Heart left ventricle (tissue), 16 donors: ENCODE results near the gene SCAF1. TPM values are rescaled to one million over a fixed set of nuclear protein-coding genes. Genes with fewer than 3 reads are reported as not detected.
"Not testable (repeated sequence)": the region's sequence is repeated elsewhere in the genome, so short reads cannot be mapped to it uniquely, and the experiment has no call there.

ENCODE experiments used
- ATAC-seq, 4 donors: fragments of 200-7000 bp; cut with Tn5 transposase; one replicate each; pipeline ENCODE4 v1.9.1; 2020 to 2022; ENCODE audit warnings: moderate library complexity in 4 of 4, mild to moderate bottlenecking in 3 of 4, moderate number of reproducible peaks in 1 of 4
- DNase-seq, 5 donors: peaks; one replicate each; pipeline ENCODE4 v3.0.0-alpha.2; 2020
- H3K27ac ChIP-seq, 12 donors: fragments of 200-600 bp; sonication (generic) in 4 of 12; one replicate each; pipeline versions ENCODE4 v1.5.0 to v1.8.0; 2016 to 2022; ENCODE audit warnings: mild to moderate bottlenecking in 2 of 12
- H3K27me3 ChIP-seq, 9 donors: fragments of 200-600 bp; sonication (generic) in 2 of 9; one replicate each; pipeline versions ENCODE4 v1.5.1 to v1.8.0; 2016 to 2022; ENCODE audit warnings: mild to moderate bottlenecking in 3 of 9
- H3K36me3 ChIP-seq, 9 donors: fragments of 200-600 bp; sonication (generic) in 2 of 9; one replicate each; pipeline versions ENCODE4 v1.5.0 to v1.8.0; 2018 to 2022; ENCODE audit warnings: mild to moderate bottlenecking in 2 of 9
- H3K4me1 ChIP-seq, 12 donors: fragments of 200-600 bp; sonication (generic) in 4 of 12; one replicate each; pipeline versions ENCODE4 v1.5.0 to v1.8.0; 2016 to 2022; ENCODE audit warnings: mild to moderate bottlenecking in 3 of 12
- H3K4me3 ChIP-seq, 12 donors: fragments of 200-600 bp; sonication (generic) in 4 of 12; one replicate each; pipeline versions ENCODE4 v1.5.0 to v1.8.0; 2017 to 2022; ENCODE audit warnings: mild to moderate bottlenecking in 9 of 12, moderate library complexity in 4 of 12
- H3K9me3 ChIP-seq, 12 donors: fragments of 200-600 bp; sonication (generic) in 4 of 12; one replicate each; pipeline versions ENCODE4 v1.5.0 to v1.8.0; 2016 to 2022; ENCODE audit warnings: mild to moderate bottlenecking in 1 of 12
- CTCF ChIP-seq, 12 donors: fragments of 200-600 bp; sonication (generic) in 4 of 12; IDR thresholded peaks; one replicate each; pipeline versions ENCODE4 v1.5.0 to v1.8.0; 2018 to 2022; ENCODE audit warnings: antibody characterized with exemption in 12 of 12, mild to moderate bottlenecking in 5 of 12
- POLR2A ChIP-seq, 2 donors: fragments of 450-650 bp; IDR thresholded peaks; one replicate each; pipeline ENCODE4 v1.6.1; 2017; ENCODE audit warnings: antibody characterized with exemption in 2 of 2, mild to moderate bottlenecking in 2 of 2, moderate library complexity in 2 of 2
- WGBS, 4 donors: extraction: QIAGEN DNeasy Blood & Tissue Kit in 2 of 4; methylation state at CpG; one replicate each; pipeline versions ENCODE4 v1.1.5 to v1.1.7; 2013 to 2018; 5-methylcytosine and 5-hydroxymethylcytosine counted together
- intact Hi-C, 10 donors: fragments of 100-400 bp; cut with DNase I; formaldehyde crosslinking; loops; one replicate each; pipeline versions ENCODE4 v1.11.1 to v1.14.2; 2022
- polyA plus RNA-seq, 2 donors: library from polyadenylated mRNA; stranded (reverse); fragments of 200-250 nt; gene quantifications; one replicate each; pipeline ENCODE4 v1.2.3, GENCODE V29; 2013
- total RNA-seq, 9 donors: library from RNA; depleted of rRNA in 2 of 9; stranded (reverse); fragments of >200 nt in 2 of 9; fragmentation: NEBNext Ultra II Directional in 3 of 9; extraction: Animal tissue kit (Norgen Biotek cat#: 25700) in 3 of 9; gene quantifications; one replicate each; pipeline versions ENCODE4 v1.1.0 to v1.2.4, GENCODE V29; 2016 to 2023
- donor health status: ischemic (EF 13 %, LVEDD 7.1; RV severe dilation, severe dysfunction).
- donor health status: healthy with polysubstance abuse.
- donor health status: DM: no; HTN: yes; CAD: no.
- donor health status: DM: no; HTN: no; CAD: no.
- donor health status: ischemic (EF 25% LVEDD 6.9; RV normal size, moderate dysfunction).
- donor health status: ischemic (EF 25% LVEDD 5.7; RV mildly dilated, moderate dysfunction).
- donor health status: healthy.
- donor health status: DM: yes; HTN: yes; CAD: no.
- donor health status: ischemic (EF 35%, LVEDD 5.7; RV mildly dilated, moderate dysfunction).
- donor health status: nonischemic (EF 11% LVEDD 7.7; RV severe dilation, severe dysfunction).
- donor health status: DM: yes; HTN: yes; CAD: no.
- donor health status: PGD.
- donor health status: ischemic (EF 29% LVEDD 5.4; RV normal size, mild dysfunction).
- donor health status: nonischemic (EF 23%, LVEDD 6.1; RV moderate dilation, normal function).

SCAF1 gene
- total and polyA plus RNA-seq, 11 donors = 24.5 to 52.8 (median 44.0) TPM

- Histone ChIP-seq H3K4me3 (no peak overlapping the region), H3K9me3 (no peaks in the 10 kb centered on the region), H3K36me3 (peaks cover 0 to 37% (median 25%) of the 10 kb centered on the region in 9 donors), H3K27me3 (no peaks in the 10 kb centered on the region), H3K4me1 (peaks cover 0 to 23% (median 12%) of the 10 kb centered on the region in 12 donors), H3K27ac (peak overlapping the region in 3 of 12 donors; percentile 15 to 31 (median 29))
- no peak for TF ChIP-seq POLR2A (IDR thresholded peaks at IDR 0.05)
- no peak for TF ChIP-seq CTCF (IDR thresholded peaks at IDR 0.05)
- ATAC-seq (no peak), DNase-seq (no peak)
- intact Hi-C loops = loop anchor here in 1 of 10 donors (5.0 kb wide), 1 partner anchor 188 kb away; the partner anchor contains the start of gene MED25
- 88 to 93% (median 90%) methylated on average over 9 of the region's 9 CpGs for WGBS, 4 donors
Measured at GRCh38 chr19:49629659-49630058, 12.3 kb upstream of the SCAF1 start.

GRCh38 chr19:49631014-49631588 is 10.9 kb upstream of the SCAF1 start:
- peak in 3 of 4 donors; percentile 11 to 36 (median 16) for ATAC-seq
- WGBS, 4 donors = 31 to 47% (median 35%) methylated on average over 9 of the region's 9 CpGs
- no peak overlapping the region for H3K4me3 ChIP-seq
- TF ChIP-seq CTCF (IDR thresholded peaks at IDR 0.05) = no peak
- no peak for TF ChIP-seq POLR2A (IDR thresholded peaks at IDR 0.05)
- no peaks in the 10 kb centered on the region for H3K9me3 ChIP-seq
- peak overlapping the region in 5 of 12 donors; percentile 9 to 46 (median 24) for H3K27ac ChIP-seq
- H3K36me3 ChIP-seq = peaks cover 0 to 32% (median 15%) of the 10 kb centered on the region in 9 donors
- no peaks in the 10 kb centered on the region for H3K27me3 ChIP-seq
- no peak for DNase-seq
- intact Hi-C loops = loop anchor here in 1 of 10 donors (5.0 kb wide), 1 partner anchor 186 kb away; the partner anchor contains the start of gene MED25
- H3K4me1 ChIP-seq = peaks cover 0 to 29% (median 21%) of the 10 kb centered on the region in 12 donors

- H3K4me1 ChIP-seq = peaks cover 0 to 35% (median 24%) of the 10 kb centered on the region in 12 donors
- intact Hi-C loops = loop anchor here in 1 of 10 donors (5.0 kb wide), 1 partner anchor 186 kb away; the partner anchor contains the start of gene MED25
- peaks cover 0 to 32% (median 15%) of the 10 kb centered on the region in 9 donors for H3K36me3 ChIP-seq
- ATAC-seq = no peak
- TF ChIP-seq POLR2A (IDR thresholded peaks at IDR 0.05) = no peak
- no peaks in the 10 kb centered on the region for H3K9me3 ChIP-seq
- WGBS, 4 donors = 87 to 89% (median 88%) methylated on average over 17 to 19 of the region's 19 CpGs
- peak overlapping the region in 1 of 12 donors; percentile 38 for H3K27ac ChIP-seq
- H3K27me3 ChIP-seq = no peaks in the 10 kb centered on the region
- no peak for DNase-seq
- no peak overlapping the region for H3K4me3 ChIP-seq
Measured at GRCh38 chr19:49631610-49632192, 10.3 kb upstream of the SCAF1 start.

- H3K4me3 ChIP-seq = no peak overlapping the region
- DNase-seq = no peak
- no peaks in the 10 kb centered on the region for H3K9me3 ChIP-seq
- peaks cover 0 to 43% (median 28%) of the 10 kb centered on the region in 12 donors for H3K4me1 ChIP-seq
- H3K27me3 ChIP-seq = no peaks in the 10 kb centered on the region
- intact Hi-C loops = loop anchor here in 1 of 10 donors (5.0 kb wide), 1 partner anchor 185 kb away; the partner anchor contains the start of gene MED25
- ATAC-seq = no peak
- no peak overlapping the region for H3K27ac ChIP-seq
- WGBS, 4 donors = 96 to 100% (median 98%) methylated on average over 5 of the region's 5 CpGs
- H3K36me3 ChIP-seq = peaks cover 0 to 26% (median 12%) of the 10 kb centered on the region in 9 donors
- TF ChIP-seq CTCF (IDR thresholded peaks at IDR 0.05) (no peak), POLR2A (IDR thresholded peaks at IDR 0.05) (no peak)
Measured at GRCh38 chr19:49632576-49632975, 9.4 kb upstream of the SCAF1 start.

GRCh38 chr19:49633273-49633672 is 8.7 kb upstream of the SCAF1 start:
- not testable (repeated sequence) for ATAC-seq, DNase-seq, H3K27me3 ChIP-seq, H3K4me3 ChIP-seq, H3K27ac ChIP-seq, H3K9me3 ChIP-seq
- peaks cover 0 to 24% (median 12%) of the 10 kb centered on the region in 9 donors for H3K36me3 ChIP-seq
- intact Hi-C loops = loop anchor here in 1 of 10 donors (5.0 kb wide), 1 partner anchor 184 kb away; the partner anchor contains the start of gene MED25
- H3K4me1 ChIP-seq = peaks cover 0 to 50% (median 33%) of the 10 kb centered on the region in 12 donors
- WGBS, 4 donors = 70 to 74% (median 72%) methylated on average over 8 to 9 of the region's 9 CpGs
